Keratinocyte (primary cell): Measurements from ENCODE around the gene R3HDM2. TPM values are rescaled to one million over a fixed set of nuclear protein-coding genes. Genes with fewer than 3 reads are reported as not detected.

Experiments used
- DNase-seq: peaks from one replicate; pipeline ENCODE4 v3.0.0-alpha.2; 2011; ENCODE audit warnings: low read depth, missing footprints, low spot score
- FAIRE-seq: peaks from 2 replicates; lab custom pipeline; 2011; peaks lifted over from hg19 to GRCh38; lab: Jason Lieb, UNC
- H2AFZ ChIP-seq: 2 replicates; pipeline ENCODE4 v1.6.0; 2012; ENCODE audit warnings: low read length, control low read depth, inconsistent platforms; ENCODE audit not compliant: control insufficient read depth
- H3K27ac ChIP-seq: 2 replicates; pipeline ENCODE4 v1.5.1; 2011; ENCODE audit warnings: low read length; ENCODE audit not compliant: control insufficient read depth, insufficient read depth
- H3K27me3 ChIP-seq: 3 replicates; pipeline ENCODE4 v1.6.0; 2011; ENCODE audit warnings: low read length; ENCODE audit not compliant: control insufficient read depth, insufficient read depth; ENCODE audit errors: extremely low read depth
- H3K36me3 ChIP-seq, 2 experiments: 2 replicates in 1 of 2; 3 replicates in 1 of 2; pipeline ENCODE4 v1.5.1; 2011; ENCODE audit warnings: low read length in 2 of 2, mild to moderate bottlenecking in 1 of 2; ENCODE audit not compliant: control insufficient read depth in 2 of 2, insufficient read depth in 2 of 2; ENCODE audit errors: extremely low read depth in 1 of 2
- H3K4me1 ChIP-seq: 3 replicates; pipeline ENCODE4 v1.5.1; 2011; ENCODE audit warnings: low read length; ENCODE audit not compliant: control insufficient read depth, insufficient read depth; ENCODE audit errors: extremely low read depth
- H3K4me2 ChIP-seq: 3 replicates; pipeline ENCODE4 v1.6.0; 2011; ENCODE audit warnings: low read depth, low read length; ENCODE audit not compliant: control insufficient read depth, insufficient read depth; ENCODE audit errors: extremely low read depth
- H3K4me3 ChIP-seq, 3 experiments: fragments of 200-600 bp in 1 of 3; sonication (generic) in 1 of 3; 2 replicates in 2 of 3; 3 replicates in 1 of 3; pipeline ENCODE4 v1.5.1; 2011 to 2016; ENCODE audit warnings: low read length in 3 of 3, mild to moderate bottlenecking in 3 of 3, control low read depth in 2 of 3, inconsistent platforms in 1 of 3, low read depth in 1 of 3, mixed read lengths in 1 of 3, mixed run types in 1 of 3, moderate library complexity in 1 of 3; ENCODE audit not compliant: control insufficient read depth in 2 of 3, insufficient read depth in 2 of 3; ENCODE audit errors: extremely low read depth in 1 of 3
- H3K79me2 ChIP-seq: 2 replicates; pipeline ENCODE4 v1.6.0; 2012; ENCODE audit warnings: low read length; ENCODE audit not compliant: control insufficient read depth, insufficient read depth
- H3K9ac ChIP-seq: 3 replicates; pipeline ENCODE4 v1.6.0; 2011; ENCODE audit warnings: low read length; ENCODE audit not compliant: control insufficient read depth, insufficient read depth; ENCODE audit errors: extremely low read depth
- H3K9me1 ChIP-seq: 3 replicates; pipeline ENCODE4 v1.6.0; 2011; ENCODE audit warnings: low read length; ENCODE audit not compliant: control insufficient read depth, insufficient read depth; ENCODE audit errors: extremely low read depth
- H3K9me3 ChIP-seq: 2 replicates; pipeline ENCODE4 v1.5.1; 2012; ENCODE audit warnings: low read depth, low read length; ENCODE audit not compliant: control insufficient read depth
- H4K20me1 ChIP-seq: 3 replicates; pipeline ENCODE4 v1.6.0; 2011; ENCODE audit warnings: low read length; ENCODE audit not compliant: control insufficient read depth, insufficient read depth; ENCODE audit errors: extremely low read depth
- EZH2 ChIP-seq: IDR thresholded peaks from one replicate; pipeline ENCODE4 v1.6.1; 2012; ENCODE audit warnings: inconsistent platforms, mild to moderate bottlenecking, low read length, moderate library complexity
- dilution Hi-C: fragments of 300-500 bp; cut with MboI; formaldehyde crosslinking; loops from one replicate; pipeline ENCODE4 v1.7.0; 2020; ENCODE audit warnings: low sequenced_read_pairs; ENCODE audit not compliant: extremely low pct_ligation_motif_present
- polyA plus RNA-seq, 5 experiments: library from polyadenylated mRNA; depleted of rRNA in 3 of 5; stranded (reverse) in 3 of 5; stranded (forward) in 1 of 5; unstranded in 1 of 5; fragments of >200 nt; gene quantifications; 1 replicate in 1 of 5; 2 replicates in 3 of 5; 3 replicates in 1 of 5; pipeline versions ENCODE4 v1.2.1 to v1.2.3, GENCODE V29; 2011 to 2012; ENCODE audit warnings: missing spikeins in 2 of 5, low read depth in 1 of 5, low replicate concordance in 1 of 5
- small RNA-seq, 3 experiments: library from RNA; depleted of rRNA; stranded (forward); fragments of <200 nt; gene quantifications; one replicate each; pipeline ENCODE3, GENCODE V24; 2012; ENCODE audit warnings: low read depth in 3 of 3, low replicate concordance in 1 of 3; ENCODE audit not compliant: insufficient read length in 3 of 3
- TF ChIP-seq, protein P1 (sequence below), 3 experiments: IDR thresholded peaks in 1 of 3; conservative IDR thresholded peaks in 1 of 3; optimal IDR thresholded peaks in 1 of 3; 2 replicates in 2 of 3; 3 replicates in 1 of 3; pipeline versions ENCODE3 to v1.5.1; 2011; ENCODE audit warnings: low read length in 3 of 3, mild to moderate bottlenecking in 3 of 3, moderate library complexity in 2 of 3, control low read depth in 1 of 3, inconsistent platforms in 1 of 3; ENCODE audit not compliant: insufficient read depth in 2 of 3; ENCODE audit errors: extremely low read depth in 1 of 3

The R3HDM2 gene
- polyA plus RNA-seq, 1 donor (not counting 4 experiments of a cell fraction or from before 2014, with no cell fraction given) = 11.1 TPM

DNA sequence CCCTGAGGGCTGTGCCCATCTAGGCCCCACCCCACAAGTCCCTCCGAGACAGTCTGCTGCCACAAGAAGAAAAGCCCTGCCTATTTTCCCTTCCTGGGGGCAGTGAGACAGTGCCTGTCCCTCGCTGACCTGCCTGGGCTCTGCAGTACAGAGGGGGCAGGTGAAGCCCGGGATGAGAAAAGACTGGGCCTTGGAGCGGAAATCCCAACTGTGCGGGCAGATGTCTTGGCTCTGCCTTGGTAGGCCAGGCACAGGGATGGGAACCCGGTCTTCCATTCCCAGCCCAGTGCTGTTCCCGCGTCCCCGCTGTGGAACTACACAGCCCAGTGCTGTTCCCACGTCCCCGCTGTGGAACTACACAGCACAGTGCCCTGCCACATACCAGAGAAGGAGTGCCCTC lies 227.1 kb downstream of the R3HDM2 start:
- Histone ChIP-seq H3K4me3 (no peak overlapping the region), H3K4me2 (no peak overlapping the region), H3K9ac (no peak overlapping the region), H3K9me1 (no peaks in the 10 kb centered on the region), H3K27me3 (no peaks in the 10 kb centered on the region), H3K36me3 (peaks cover 0 to 29% of the 10 kb centered on the region in 2 experiments), H3K9me3 (no peaks in the 10 kb centered on the region), H3K4me1 (no peaks in the 10 kb centered on the region), H3K79me2 (no peaks in the 10 kb centered on the region), H4K20me1 (no peaks in the 10 kb centered on the region), H2AFZ (no peak overlapping the region), H3K27ac (no peak overlapping the region)
- dilution Hi-C loops = no loop called here
- no peak for FAIRE-seq
- DNase-seq = no peak
- no peak for TF ChIP-seq EZH2
- TF ChIP-seq, protein P1, sequence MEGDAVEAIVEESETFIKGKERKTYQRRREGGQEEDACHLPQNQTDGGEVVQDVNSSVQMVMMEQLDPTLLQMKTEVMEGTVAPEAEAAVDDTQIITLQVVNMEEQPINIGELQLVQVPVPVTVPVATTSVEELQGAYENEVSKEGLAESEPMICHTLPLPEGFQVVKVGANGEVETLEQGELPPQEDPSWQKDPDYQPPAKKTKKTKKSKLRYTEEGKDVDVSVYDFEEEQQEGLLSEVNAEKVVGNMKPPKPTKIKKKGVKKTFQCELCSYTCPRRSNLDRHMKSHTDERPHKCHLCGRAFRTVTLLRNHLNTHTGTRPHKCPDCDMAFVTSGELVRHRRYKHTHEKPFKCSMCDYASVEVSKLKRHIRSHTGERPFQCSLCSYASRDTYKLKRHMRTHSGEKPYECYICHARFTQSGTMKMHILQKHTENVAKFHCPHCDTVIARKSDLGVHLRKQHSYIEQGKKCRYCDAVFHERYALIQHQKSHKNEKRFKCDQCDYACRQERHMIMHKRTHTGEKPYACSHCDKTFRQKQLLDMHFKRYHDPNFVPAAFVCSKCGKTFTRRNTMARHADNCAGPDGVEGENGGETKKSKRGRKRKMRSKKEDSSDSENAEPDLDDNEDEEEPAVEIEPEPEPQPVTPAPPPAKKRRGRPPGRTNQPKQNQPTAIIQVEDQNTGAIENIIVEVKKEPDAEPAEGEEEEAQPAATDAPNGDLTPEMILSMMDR (optimal IDR thresholded peaks at IDR 0.05 in 1 of 3, IDR thresholded peaks at IDR 0.05 in 1 of 3, conservative IDR thresholded peaks at IDR 0.05 in 1 of 3; ENCODE audit: extremely low read depth in 1 of 3, insufficient read depth in 2 of 3, low read length in 3 of 3) = no peak

Small RNAs within 50 kb of the gene (small RNA-seq; reads per million reads assigned to genes)
- 0 to 0.33 (median 0) reads per million in 3 experiments for gene RNU6-879P

Other genes starting within 250 kb of the R3HDM2 start
- gene NXPH4, start 214.2 kb downstream of the R3HDM2 start, polyA plus RNA-seq = 0.97 to 1.4 TPM (median 1.2 TPM) in 3 replicates
- 84.0 to 180 TPM (median 128 TPM) in 3 replicates for gene SHMT2, start 201.3 kb downstream of the R3HDM2 start, polyA plus RNA-seq
- gene STAC3, start 179.9 kb downstream of the R3HDM2 start, polyA plus RNA-seq = 0.27 to 0.94 TPM (median 0.62 TPM) in 3 replicates
- gene INHBC, start 3.7 kb upstream of the R3HDM2 start, polyA plus RNA-seq = 0.04 TPM in 1 of 3 replicates, not detected in the others
- gene INHBE, start 24.3 kb upstream of the R3HDM2 start, polyA plus RNA-seq = not detected in 3 replicates
- gene GLI1, start 28.7 kb upstream of the R3HDM2 start, polyA plus RNA-seq = 1.0 to 1.4 TPM (median 1.2 TPM) in 3 replicates
- gene ARHGAP9, start 48.8 kb upstream of the R3HDM2 start, polyA plus RNA-seq = 0.15 TPM in 1 of 3 replicates, not detected in the others
- gene MARS1, start 57.0 kb upstream of the R3HDM2 start, polyA plus RNA-seq = 92.9 to 137 TPM (median 125 TPM) in 3 replicates
- 7.8 to 25.6 TPM (median 23.6 TPM) in 3 replicates for gene DDIT3, start 89.5 kb upstream of the R3HDM2 start, polyA plus RNA-seq
- 1.8 to 5.4 TPM (median 2.2 TPM) in 3 replicates for gene MBD6, start 91.8 kb upstream of the R3HDM2 start, polyA plus RNA-seq
- gene DCTN2, start 116.1 kb upstream of the R3HDM2 start, polyA plus RNA-seq = 109 to 158 TPM (median 132 TPM) in 3 replicates
- 0.01 to 0.10 TPM (median 0.05 TPM) in 3 replicates for gene KIF5A, start 119.0 kb upstream of the R3HDM2 start, polyA plus RNA-seq
- 73.5 to 109 TPM (median 93.6 TPM) in 3 replicates for gene PIP4K2C, start 160.1 kb upstream of the R3HDM2 start, polyA plus RNA-seq
- 2.6 to 5.4 TPM (median 3.5 TPM) in 3 replicates for gene DTX3, start 173.8 kb upstream of the R3HDM2 start, polyA plus RNA-seq
- 0.12 to 0.26 TPM (median 0.26 TPM) in 3 replicates for gene ARHGEF25, start 180.4 kb upstream of the R3HDM2 start, polyA plus RNA-seq
- 0.08 to 0.37 TPM (median 0.08 TPM) in 3 replicates for gene B4GALNT1, start 202.2 kb upstream of the R3HDM2 start, polyA plus RNA-seq